ENCODE measurements around the gene MRI1. TPM values are rescaled to one million over a fixed set of nuclear protein-coding genes. Genes with fewer than 3 reads are reported as not detected.
"Not testable (repeated sequence)": the region's sequence is repeated elsewhere in the genome, so short reads cannot be mapped to it uniquely, and the experiment has no call there.

Gene MRI1
- total and polyA plus RNA-seq, 7 donors = 6.4 to 11.2 (median 9.6) TPM

- no peak for ATAC-seq
- no peak for DNase-seq
- no peak for TF ChIP-seq CTCF (IDR thresholded peaks at IDR 0.05)
- H3K4me3 ChIP-seq = no peak overlapping the region
- H3K36me3 ChIP-seq (ENCODE audit: insufficient read depth in 1 of 2, low read depth in 1 of 2) = no peaks in the 10 kb centered on the region
- intact Hi-C loops (cut with DNase I) = no loop called here
- no peaks in the 10 kb centered on the region for H3K9me3 ChIP-seq
- peaks cover 0 to 2% (median 0%) of the 10 kb centered on the region in 3 donors for H3K27me3 ChIP-seq (ENCODE audit: insufficient read depth in 3 of 3, low read length in 2 of 3)
- WGBS, 3 donors = 79 to 84% (median 83%) methylated on average over 8 of the region's 8 CpGs
- peaks cover 17% of the 10 kb centered on the region for H3K4me1 ChIP-seq
- no peak overlapping the region for H3K27ac ChIP-seq
Measured at GRCh38 chr19:13790354-13790753, 26.0 kb downstream of the MRI1 start.

- intact Hi-C loops (cut with DNase I); H3K27ac ChIP-seq; H3K27me3 ChIP-seq (ENCODE audit: insufficient read depth in 3 of 3, low read length in 2 of 3); DNase-seq; H3K4me3 ChIP-seq; ATAC-seq; H3K36me3 ChIP-seq (ENCODE audit: insufficient read depth in 1 of 2, low read depth in 1 of 2); H3K9me3 ChIP-seq: not testable (repeated sequence)
- 64 to 86% (median 66%) methylated on average over 9 of the region's 9 CpGs for WGBS, 3 donors
- H3K4me1 ChIP-seq = peaks cover 20% of the 10 kb centered on the region
Measured at GRCh38 chr19:13793317-13793716, 29.0 kb downstream of the MRI1 start.

- 0 to 3% (median 3%) methylated on average over 7 to 8 of the region's 8 CpGs for WGBS, 3 donors
- intact Hi-C loops (cut with DNase I) = no loop called here
- Histone ChIP-seq H3K27me3 (ENCODE audit: insufficient read depth in 3 of 3, low read length in 2 of 3) (no peaks in the 10 kb centered on the region), H3K4me3 (peak overlapping the region; percentile 79), H3K27ac (peak overlapping the region; percentile 93), H3K9me3 (no peaks in the 10 kb centered on the region), H3K36me3 (ENCODE audit: insufficient read depth in 1 of 2, low read depth in 1 of 2) (no peaks in the 10 kb centered on the region), H3K4me1 (peaks cover 20% of the 10 kb centered on the region)
- DNase-seq (peak; percentile 82 to 89), ATAC-seq (peak in 1 of 4 donors; percentile 23)
- no peak for TF ChIP-seq CTCF (IDR thresholded peaks at IDR 0.05)
Measured at GRCh38 chr19:13794398-13794756, 30.1 kb downstream of the MRI1 start.

GRCh38 chr19:13794757-13795589, 30.7 kb downstream of the MRI1 start, which contains the start of gene ZSWIM4:
ZSWIM4 (plus strand) TSS chr19:13795443; CDS start chr19:13795649, 206 bp downstream.
- H3K27ac ChIP-seq = peak within 1 kb of the TSS; percentile 93
- no peaks in the 10 kb centered on the region for H3K36me3 ChIP-seq (ENCODE audit: insufficient read depth in 1 of 2, low read depth in 1 of 2)
- WGBS, 3 donors = 1% methylated on average over 43 to 71 of the region's 71 CpGs
- H3K4me1 ChIP-seq = peaks cover 20% of the 10 kb centered on the region
- H3K27me3 ChIP-seq (ENCODE audit: insufficient read depth in 3 of 3, low read length in 2 of 3) = no peaks in the 10 kb centered on the region
- DNase-seq (peak; percentile 99), ATAC-seq (peak; percentile 97 to 98 (median 98))
- intact Hi-C loops (cut with DNase I) = loop anchor here (5.0 kb wide), 1 partner anchor 37 kb away; no protein-coding TSS in a partner anchor
- H3K9me3 ChIP-seq = no peaks in the 10 kb centered on the region
- H3K4me3 ChIP-seq = peak within 1 kb of the TSS; percentile 79
- no peak for TF ChIP-seq CTCF (IDR thresholded peaks at IDR 0.05)

- Histone ChIP-seq H3K27me3 (ENCODE audit: insufficient read depth in 3 of 3, low read length in 2 of 3) (no peaks in the 10 kb centered on the region), H3K4me3 (peak overlapping the region; percentile 79), H3K9me3 (no peaks in the 10 kb centered on the region), H3K4me1 (peaks cover 20% of the 10 kb centered on the region), H3K27ac (peak overlapping the region; percentile 93), H3K36me3 (ENCODE audit: insufficient read depth in 1 of 2, low read depth in 1 of 2) (no peaks in the 10 kb centered on the region)
- peak in 1 of 2 donors; percentile 64 for DNase-seq
- 3 to 15% (median 5%) methylated on average over 13 to 42 of the region's 42 CpGs for WGBS, 3 donors
- intact Hi-C loops (cut with DNase I) = loop anchor here (5.0 kb wide), 1 partner anchor 37 kb away; no protein-coding TSS in a partner anchor
- no peak for TF ChIP-seq CTCF (IDR thresholded peaks at IDR 0.05)
- ATAC-seq = peak in 3 of 4 donors; percentile 1 to 23 (median 4)
Measured at GRCh38 chr19:13795595-13796300, 31.4 kb downstream of the MRI1 start.

Measured in psoas muscle (tissue), 8 donors.